NCI-H526 (cell line): ENCODE measurements around the gene GADD45G.

Experiments
- DNase-seq, 2 experiments: peaks; one replicate each; lab custom pipeline; 2025; lab: John Stamatoyannopoulos, UW

Gene GADD45G

DNA sequence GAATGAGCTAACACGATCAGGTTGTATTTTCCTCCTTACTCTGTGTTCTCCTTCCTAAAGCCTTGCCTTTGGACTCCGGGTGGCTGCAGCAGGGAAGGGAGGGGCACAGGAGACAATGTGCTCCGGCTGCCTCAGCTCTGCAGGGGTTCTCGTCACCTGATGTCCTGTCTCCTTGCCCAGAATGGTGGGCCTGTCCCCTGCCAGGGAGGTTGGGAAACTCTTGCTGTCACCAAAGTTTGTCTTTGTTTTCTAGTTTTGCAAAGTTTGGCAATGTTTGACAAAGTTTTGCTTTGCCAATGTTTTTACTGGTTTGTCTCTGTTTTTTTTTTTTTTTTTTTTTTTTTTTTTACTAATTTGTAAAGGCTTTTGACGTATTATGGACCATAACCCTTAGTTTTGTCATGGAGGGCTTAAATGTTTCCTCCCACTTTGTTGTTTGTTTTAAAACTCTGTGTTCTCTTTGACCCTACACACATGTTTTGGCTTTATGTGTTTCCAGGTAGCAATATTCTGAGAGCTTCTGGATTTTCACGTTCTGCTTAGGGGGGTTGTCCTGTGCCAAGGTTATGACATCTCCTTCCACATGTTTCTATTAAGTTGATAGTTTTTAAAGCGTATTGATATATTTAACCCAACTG, 49.3 kb downstream of the GADD45G start:
- no peak for DNase-seq

DNA sequence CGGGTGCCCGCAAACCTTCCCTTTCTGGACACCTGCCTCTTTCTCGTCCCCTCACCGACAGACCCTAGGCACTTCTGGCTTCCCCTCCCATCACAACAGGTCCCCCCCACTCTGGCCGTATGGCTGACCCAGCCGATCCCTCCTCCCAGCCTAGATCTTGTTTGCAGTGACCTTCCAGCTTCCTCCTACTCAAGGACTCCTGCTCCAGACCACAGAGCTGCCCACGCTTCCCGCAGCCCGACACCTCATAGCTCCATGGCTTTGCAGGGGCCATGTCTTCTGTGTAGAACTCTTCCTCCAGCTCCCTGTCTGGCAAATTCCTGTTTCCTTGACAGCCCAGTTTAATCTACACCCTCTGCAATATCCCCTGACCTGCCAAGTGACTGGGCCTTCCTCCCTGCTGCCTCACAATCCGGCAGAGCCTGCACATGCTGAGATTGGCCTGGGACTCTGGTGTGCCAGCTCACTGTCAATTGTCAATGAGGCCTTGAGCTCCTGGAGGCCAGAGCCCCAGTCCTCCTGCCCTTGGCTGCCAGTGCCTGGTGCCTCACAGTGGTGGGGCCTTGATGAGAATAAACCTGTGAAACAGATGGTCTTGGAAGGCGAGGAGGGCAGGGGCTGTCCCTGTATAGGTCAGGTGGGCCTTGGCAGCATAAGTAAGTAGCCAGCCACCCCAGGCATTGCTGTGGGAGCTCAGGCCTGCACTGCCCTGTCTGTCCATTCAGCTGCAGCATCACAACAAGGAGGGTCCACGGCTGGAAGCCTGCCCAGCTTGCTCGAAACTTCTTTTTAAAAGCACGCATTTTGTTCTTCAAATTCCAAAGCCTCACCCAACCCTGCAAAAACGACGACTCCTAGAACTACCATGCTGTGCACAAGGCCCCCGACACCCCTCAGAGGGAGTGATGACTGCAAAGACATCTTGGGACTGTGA, 50.5 kb downstream of the GADD45G start:
- no peak for DNase-seq
